IMR-90 (cell line): ENCODE data around the gene TOGARAM1.

Experiments used
- CTCF ChIP-seq: conservative IDR thresholded peaks from 2 replicates; pipeline ENCODE4 v1.5.1; 2012; ENCODE audit warnings: mild to moderate bottlenecking, low read depth, low read length, improper control_type of control experiment
- MAZ ChIP-seq: IDR thresholded peaks from 2 replicates; pipeline ENCODE4 v1.6.1; 2012; ENCODE audit warnings: low read depth, mild to moderate bottlenecking, low read length, improper control_type of control experiment, moderate library complexity, borderline replicate concordance
- RAD21 ChIP-seq: IDR thresholded peaks from 2 replicates; pipeline ENCODE4 v1.6.1; 2012; ENCODE audit warnings: low read length, improper control_type of control experiment

GRCh38 chr14:45072126-45072525, 110.1 kb downstream of the TOGARAM1 start:
- TF ChIP-seq MAZ, result no peak
- TF ChIP-seq RAD21, result no peak
- no peak for TF ChIP-seq CTCF
